SK-N-DZ (cell line): Measurements from ENCODE around the gene BIRC5.
A peak's percentile ranks its signal among the peaks of the same experiment; 100 is the strongest.

ENCODE experiments used
- DNase-seq: peaks from one replicate; pipeline ENCODE4 v3.0.0-alpha.2; 2015; ENCODE audit warnings: low spot score

The BIRC5 gene

DNA sequence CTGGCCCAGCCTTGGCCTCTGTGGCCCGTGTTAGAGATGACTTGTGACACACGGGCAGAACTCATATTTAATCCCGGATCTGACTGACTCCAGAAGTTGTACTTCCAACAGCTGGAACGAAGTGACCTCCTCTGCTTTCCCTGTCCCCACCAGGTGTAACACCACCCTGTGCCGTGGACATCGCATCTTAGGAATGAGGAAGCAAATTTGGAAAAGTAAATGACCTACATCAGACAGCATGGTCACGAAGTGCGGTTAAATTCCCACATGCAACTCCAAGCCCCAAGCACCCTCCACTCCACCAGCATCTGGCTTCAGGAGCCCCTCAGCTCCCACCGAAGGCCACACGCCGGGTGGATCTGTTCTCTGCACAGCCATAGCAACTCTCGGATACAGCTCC, 30.1 kb upstream of the BIRC5 start:
- DNase-seq = no peak

DNA sequence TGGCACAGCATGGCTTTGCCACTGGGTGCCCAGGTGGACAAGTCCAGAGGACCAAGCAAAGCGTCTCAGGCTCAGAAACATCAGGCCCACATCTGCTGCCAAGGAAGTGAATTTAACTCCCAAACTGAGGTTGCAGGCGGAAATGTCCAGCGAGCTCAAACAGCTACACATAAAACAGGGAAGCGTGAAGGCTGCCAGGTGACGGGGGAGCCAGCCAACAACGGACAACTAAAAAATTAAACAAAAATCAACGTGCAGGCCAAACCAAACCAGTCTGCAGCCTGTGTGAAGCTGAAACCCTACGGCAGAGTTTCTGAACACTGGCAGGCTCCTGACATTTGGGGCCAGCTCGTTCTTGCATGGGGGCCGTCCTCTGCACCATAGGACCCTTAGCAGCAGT, 29.7 kb upstream of the BIRC5 start:
- no peak for DNase-seq

DNA sequence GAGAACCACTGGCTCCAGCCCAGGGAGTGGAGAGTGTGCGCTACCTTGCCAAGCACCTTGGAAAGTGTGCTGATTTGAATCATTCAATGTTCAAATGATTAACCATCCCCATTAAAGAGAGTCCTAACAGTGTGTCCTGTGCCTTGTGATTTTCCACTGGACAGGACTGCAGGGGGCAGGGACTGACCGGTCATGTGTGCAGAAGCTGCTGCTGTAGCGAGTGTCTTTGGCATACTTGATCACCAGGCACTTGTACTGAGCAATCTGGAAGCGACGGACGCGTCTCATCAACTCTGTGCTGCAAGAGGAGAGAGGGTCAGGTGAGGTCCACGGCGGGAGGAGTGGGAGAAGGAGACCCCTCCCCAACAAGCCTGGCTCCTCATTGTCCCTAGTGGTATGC, 29.2 kb upstream of the BIRC5 start:
- no peak for DNase-seq

DNA sequence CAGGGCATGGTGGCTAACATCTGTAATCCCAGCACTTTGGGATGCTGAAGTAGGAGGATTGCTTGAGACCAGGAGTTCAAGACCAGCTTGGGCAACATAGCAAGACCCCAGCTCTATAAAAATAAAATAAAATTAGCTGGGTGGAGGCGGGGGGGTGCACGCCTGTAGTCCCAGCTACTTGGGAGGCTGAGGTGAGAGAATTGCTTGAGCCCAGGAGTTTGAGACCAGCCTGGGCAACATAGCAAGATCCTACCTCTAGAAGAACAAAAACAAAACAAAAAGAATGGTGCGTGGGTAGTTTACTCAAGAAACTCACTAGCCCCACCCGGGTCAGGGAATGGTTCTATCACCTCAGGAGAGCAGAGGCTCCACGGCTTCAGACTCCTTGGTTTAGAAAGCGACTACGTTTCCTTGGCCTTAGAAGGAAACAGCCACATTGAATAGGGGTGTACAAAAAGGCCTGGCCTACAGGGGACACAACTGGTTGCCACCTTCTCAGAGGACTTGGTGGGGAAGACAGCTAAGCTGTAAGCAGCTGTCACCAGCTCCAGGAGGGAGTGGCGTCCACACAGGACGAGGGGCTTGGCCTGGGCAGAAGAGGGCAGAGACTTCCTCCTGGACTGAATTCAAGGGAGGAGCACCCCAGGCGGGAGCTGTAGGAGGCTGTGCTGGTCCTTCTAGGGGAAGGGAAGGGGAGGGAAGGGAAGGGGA, 27.9 kb upstream of the BIRC5 start:
- peak; percentile 48 for DNase-seq

DNA sequence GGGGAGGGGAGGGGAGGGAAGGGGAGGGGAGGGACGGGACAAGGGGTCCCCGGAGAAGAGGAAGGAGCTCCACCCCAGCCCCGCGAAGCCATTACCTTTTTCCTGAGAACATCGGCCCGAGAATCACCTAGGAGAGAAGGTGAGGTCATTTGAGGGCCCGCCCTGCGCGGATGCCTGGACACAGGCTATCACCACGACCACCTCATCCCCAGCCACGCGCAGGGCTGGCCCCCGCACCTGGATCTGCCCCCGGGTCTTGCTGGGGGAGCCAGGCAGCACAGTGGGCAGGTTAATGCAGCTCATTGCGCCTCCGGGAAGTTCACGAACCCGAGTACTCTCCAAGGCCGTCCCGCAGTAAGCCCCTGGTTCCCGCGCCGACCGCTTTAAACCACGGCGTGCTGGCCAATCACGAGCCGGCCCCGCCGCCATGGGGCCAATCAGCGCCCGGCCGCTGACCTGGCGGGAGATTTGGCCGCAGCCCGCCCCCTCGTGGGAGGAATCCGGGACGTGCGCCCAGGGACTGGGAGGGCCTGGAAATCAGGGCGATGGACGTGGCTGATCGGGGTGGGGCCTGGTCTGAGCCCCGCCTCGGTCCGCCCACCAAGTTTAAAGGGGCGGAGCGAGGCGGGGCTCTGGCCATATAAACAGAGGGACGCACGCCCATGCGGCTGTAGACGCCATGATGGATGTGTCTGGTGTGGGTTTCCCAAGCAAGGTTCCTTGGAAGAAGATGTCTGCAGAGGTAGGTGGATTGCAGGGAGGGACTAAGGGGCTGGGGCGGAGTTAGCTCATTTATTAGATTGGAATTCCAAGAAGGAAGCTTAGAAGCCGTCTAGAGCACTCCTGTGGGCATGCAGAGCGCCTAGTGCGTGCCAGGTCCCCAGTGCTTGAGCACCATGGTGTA, 27.1 kb upstream of the BIRC5 start, which contains the start of the genes AFMID and TK1:
Gene AFMID, plus strand, starts transcription at position 671 of the 904 bp plus-strand sequence. Its CDS starts 9 bp downstream, at position 680.
Gene TK1, minus strand, starts transcription at position 361 of the 904 bp plus-strand sequence. Its CDS starts 58 bp downstream, at position 303.
- peak; percentile 98 for DNase-seq

DNA sequence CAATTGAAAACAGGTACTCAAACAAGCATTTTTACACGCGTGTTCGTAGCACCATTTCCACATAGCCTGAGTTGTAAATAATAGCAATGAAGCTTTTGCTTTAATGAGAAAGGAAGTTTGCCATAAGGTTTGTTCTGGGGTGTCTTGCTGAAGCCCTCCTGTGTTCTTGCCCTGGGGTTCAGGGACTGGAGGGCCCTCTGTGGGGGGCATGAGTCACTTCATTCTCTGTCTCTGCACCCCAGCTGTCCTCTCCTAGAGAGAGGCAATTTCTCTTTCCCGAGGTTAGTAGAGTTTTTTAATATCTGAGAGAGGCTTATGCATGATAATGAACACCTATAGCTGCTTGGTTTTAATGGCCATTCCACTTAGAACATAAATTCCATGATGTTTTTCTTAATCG, 17.3 kb upstream of the BIRC5 start:
- no peak for DNase-seq

DNA sequence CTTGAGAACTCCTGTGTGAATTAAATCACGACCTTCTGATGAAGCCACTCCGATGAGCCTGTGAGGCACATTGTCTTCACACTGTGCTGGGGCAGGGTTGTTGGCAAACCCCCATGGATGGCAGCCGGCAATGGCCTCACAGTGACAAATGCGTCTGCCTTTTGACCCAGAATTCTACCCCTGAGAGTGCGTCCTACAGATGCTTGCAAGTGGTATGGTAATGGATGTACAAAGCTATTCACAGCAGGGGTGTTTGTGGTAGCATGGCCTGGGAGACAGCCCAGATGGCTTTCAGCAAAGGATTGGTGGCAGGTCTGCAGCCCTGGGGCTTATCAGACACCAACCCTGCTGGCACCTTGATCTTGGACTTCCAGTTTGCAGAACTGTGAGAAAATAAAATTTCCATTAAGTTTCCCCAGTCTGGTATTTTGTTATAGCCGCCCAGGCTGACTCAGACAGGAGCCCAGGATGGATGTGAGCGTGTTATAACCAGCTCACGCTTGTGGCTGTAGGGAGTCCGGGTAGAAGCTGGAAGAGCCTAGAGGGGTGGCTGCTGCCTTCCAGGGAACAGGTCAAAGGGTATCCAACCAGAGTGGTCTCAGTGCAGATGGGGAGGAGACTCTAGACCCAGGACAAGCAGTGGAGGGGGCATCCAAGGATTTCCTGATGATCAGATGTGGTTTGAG, 16.8 kb upstream of the BIRC5 start:
- DNase-seq = no peak

DNA sequence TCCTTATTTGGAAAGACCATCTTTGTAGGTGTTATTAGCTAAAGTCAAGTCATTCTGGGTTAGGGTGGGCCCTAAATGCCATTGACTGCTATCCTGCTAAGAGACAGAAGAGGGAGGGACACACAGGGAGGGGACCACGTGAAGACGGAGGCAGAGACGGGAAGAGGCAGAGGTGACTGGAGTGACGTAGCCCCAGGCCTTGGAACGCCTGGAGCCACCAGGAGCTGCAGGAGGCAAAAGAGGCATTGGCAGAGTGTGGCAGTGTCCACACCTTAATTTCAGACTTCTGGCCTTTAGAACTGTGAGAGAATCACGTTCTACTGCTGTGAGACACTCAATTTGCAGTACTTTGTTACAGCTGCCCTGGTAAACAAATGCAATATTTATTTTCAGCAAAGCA, 13.6 kb upstream of the BIRC5 start:
- DNase-seq = no peak

DNA sequence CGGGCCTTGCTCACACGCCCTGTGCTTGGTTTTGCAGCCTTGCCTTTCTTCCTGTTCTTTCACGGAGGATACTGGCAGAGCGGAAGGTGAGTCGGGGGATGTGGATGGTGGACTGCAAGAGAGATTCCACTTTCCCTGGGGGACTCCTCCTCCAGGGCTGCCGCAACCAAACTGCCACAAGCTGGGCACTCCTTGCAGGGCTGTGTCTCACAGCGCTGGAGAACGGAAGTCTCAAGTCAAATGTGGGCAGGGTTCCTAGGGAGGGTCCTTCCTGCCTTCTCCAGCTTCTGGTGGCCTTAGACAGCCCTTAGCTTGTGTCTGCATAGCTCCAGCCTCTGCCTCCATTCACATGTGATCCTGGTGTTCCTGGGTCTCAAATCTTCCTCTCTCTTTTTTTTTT, 11.4 kb upstream of the BIRC5 start:
- no peak for DNase-seq

DNA sequence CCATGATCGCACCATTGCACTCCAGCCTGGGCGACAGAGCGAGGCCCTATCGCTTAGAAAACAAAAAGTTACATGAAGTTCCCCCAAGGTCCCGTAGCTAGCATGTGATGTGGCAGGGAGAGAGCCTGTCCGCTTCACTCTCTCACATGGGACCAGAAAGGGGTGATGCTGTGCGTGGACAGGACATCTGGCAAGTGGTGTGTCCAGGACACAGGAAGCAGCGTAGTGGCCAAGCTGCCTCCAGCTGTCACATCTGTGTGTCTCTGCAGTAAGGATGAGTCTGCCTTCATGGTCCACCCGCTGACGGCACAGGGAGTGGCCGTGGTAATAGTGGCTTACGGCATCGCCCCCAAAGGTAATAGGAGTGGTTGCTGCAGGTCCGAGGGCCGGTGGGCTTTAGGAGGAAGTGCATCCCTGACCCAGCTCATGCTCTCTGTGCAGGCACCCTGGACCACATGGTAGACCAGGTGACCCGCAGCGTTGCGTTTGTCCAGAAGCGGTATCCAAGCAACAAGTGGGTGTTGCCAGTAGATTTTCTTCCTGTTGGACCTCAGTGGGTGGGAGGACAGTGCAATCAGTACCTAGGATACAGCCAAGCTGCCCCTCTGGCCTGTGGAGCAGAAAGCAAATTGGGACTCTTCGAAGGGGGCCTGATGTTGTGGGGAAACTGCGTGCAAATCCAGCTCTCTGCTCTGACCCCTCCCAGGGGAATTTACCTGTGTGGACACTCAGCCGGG, 9.5 kb upstream of the BIRC5 start:
- no peak for DNase-seq

DNA sequence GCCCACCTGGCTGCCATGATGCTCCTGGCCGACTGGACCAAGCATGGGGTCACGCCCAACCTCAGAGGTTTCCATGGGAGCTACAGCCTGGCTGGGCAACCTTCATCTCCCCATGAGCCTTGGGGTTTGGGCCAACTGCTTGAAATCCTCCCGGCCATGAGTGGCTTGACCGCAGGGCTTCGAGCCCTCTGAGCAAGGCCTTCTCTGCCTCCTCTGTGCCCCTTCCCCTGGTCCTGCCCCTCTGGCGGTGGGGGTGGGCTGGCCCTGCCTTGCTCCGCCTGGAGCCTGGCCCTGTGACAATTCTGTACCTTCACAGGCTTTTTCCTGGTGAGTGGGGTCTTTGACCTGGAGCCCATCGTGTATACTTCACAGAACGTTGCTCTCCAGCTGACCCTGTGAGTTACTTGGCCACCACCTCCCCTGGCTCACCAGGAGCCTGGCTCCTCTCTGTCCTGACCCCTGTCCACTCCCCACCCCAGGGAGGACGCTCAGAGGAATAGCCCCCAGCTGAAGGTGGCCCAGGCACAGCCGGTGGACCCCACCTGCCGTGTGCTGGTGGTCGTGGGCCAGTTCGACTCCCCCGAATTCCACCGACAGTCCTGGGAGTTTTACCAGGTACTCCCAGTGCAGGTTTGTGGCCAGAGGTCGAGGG, 8.8 kb upstream of the BIRC5 start:
- DNase-seq = no peak

DNA sequence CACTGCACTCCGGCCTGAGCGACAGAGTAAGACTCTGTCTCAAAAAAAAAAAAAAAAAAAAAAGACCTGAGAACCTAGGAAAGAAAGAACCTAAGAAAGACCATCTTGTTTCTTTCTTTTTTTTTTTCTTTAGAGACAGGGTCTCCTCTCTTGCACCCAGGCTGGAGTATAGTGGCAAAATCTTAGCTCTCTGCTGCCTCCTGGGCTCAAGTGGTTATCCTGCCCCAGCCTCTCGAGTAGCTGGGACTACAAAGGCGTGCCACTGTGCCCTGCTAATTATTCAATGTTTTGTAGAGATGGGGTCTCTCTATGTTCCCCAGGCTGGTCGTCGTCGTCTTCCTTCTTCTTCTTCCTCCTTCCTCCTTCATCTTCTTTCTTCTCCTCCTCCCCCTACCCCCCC, 7.8 kb upstream of the BIRC5 start:
- DNase-seq = no peak

DNA sequence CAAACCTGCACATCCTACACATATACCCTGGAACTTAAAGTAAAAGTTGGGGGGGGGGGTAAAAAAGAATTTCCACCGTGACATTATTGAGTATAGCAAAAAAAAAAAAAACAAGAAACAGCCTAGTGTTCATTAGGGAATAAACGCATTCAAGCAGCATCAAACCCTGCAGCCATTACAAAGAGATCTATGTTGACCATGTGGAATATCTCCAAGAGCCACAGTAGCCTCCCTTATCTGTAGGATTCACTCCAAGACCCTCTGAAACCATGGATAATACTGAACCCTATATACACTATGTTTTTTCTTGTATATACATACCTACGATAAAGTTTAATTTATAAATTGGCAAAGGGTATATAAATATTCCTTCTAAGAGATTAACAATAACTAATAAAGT, 5.6 kb upstream of the BIRC5 start:
- DNase-seq = no peak

DNA sequence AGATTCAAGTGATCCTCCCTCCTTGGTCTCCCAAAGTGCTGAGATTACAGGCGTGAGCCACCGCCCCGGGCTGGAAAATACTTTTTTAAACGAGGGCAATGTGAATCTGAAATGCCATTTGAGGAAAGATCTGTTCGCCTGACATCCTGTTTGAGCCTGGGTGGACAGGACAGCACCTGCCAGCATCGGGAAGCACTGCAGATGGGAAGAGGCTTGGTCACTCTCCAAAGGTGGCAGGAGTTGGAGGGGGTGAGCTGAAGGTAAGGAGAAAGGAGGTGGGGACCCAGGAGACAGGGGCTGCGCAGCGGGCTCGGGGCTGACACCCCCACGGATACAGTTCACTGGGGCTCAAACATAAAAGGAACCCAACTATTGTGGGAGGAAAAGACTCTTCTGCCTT, 3.9 kb upstream of the BIRC5 start:
- no peak for DNase-seq

DNA sequence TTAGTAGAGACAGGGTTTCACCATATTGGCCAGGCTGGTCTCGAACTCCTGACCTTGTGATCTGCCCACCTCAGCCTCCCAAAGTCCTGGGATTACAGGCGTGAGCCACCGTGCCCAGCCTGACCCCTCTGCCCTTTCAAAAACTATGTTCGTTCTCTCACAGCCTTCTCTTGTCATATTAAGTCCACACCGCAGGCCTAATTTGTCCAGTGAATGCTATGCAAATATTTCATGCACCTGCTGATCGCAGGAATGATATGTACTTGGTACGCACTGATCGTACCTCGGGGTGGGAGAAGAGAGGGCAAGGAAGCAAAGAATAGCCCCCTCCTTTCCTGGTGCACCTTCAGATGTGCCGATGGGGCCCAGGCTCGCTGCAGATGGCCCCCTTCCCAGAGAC, 3.0 kb upstream of the BIRC5 start:
- DNase-seq = no peak

DNA sequence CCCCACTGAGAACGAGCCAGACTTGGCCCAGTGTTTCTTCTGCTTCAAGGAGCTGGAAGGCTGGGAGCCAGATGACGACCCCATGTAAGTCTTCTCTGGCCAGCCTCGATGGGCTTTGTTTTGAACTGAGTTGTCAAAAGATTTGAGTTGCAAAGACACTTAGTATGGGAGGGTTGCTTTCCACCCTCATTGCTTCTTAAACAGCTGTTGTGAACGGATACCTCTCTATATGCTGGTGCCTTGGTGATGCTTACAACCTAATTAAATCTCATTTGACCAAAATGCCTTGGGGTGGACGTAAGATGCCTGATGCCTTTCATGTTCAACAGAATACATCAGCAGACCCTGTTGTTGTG, 631 bp downstream of the BIRC5 start:
- DNase-seq = no peak

DNA sequence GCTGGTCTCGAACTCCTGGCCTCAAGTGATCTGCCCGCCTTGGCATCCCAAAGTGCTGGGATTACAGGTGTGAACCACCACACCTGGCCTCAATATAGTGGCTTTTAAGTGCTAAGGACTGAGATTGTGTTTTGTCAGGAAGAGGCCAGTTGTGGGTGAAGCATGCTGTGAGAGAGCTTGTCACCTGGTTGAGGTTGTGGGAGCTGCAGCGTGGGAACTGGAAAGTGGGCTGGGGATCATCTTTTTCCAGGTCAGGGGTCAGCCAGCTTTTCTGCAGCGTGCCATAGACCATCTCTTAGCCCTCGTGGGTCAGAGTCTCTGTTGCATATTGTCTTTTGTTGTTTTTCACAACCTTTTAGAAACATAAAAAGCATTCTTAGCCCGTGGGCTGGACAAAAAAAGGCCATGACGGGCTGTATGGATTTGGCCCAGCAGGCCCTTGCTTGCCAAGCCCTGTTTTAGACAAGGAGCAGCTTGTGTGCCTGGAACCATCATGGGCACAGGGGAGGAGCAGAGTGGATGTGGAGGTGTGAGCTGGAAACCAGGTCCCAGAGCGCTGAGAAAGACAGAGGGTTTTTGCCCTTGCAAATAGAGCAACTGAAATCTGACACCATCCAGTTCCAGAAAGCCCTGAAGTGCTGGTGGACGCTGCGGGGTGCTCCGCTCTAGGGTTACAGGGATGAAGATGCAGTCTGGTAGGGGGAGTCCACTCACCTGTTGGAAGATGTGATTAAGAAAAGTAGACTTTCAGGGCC, 5.5 kb downstream of the BIRC5 start:
- DNase-seq = no peak

DNA sequence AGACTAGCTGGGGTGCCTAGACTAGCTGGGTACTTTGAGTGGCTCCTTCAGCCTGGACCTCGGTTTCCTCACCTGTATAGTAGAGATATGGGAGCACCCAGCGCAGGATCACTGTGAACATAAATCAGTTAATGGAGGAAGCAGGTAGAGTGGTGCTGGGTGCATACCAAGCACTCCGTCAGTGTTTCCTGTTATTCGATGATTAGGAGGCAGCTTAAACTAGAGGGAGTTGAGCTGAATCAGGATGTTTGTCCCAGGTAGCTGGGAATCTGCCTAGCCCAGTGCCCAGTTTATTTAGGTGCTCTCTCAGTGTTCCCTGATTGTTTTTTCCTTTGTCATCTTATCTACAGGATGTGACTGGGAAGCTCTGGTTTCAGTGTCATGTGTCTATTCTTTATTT, 9.0 kb downstream of the BIRC5 start:
- DNase-seq = no peak

DNA sequence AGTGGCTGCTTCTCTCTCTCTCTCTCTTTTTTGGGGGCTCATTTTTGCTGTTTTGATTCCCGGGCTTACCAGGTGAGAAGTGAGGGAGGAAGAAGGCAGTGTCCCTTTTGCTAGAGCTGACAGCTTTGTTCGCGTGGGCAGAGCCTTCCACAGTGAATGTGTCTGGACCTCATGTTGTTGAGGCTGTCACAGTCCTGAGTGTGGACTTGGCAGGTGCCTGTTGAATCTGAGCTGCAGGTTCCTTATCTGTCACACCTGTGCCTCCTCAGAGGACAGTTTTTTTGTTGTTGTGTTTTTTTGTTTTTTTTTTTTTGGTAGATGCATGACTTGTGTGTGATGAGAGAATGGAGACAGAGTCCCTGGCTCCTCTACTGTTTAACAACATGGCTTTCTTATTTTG, 9.7 kb downstream of the BIRC5 start:
- DNase-seq = no peak
